HCT116 (cell line): ENCODE data around the gene DTWD2. TPM values are rescaled to one million over a fixed set of nuclear protein-coding genes. Genes with fewer than 3 reads are reported as not detected.
A peak's percentile ranks its signal among the peaks of the same experiment; 100 is the strongest.

Experiments
- CBX3 ChIP-seq: IDR thresholded peaks from 2 replicates; pipeline ENCODE4 v1.6.1; 2012; ENCODE audit warnings: low read depth
- CEBPB ChIP-seq: IDR thresholded peaks from 2 replicates; pipeline ENCODE4 v1.6.1; 2012; ENCODE audit warnings: low read depth
- EZH2 ChIP-seq: fragments of 200-600 bp; sonication (generic); IDR thresholded peaks from 2 replicates; pipeline ENCODE4 v1.6.1; 2017; ENCODE audit warnings: antibody characterized with exemption, mixed run types
- POLR2A ChIP-seq: IDR thresholded peaks from 2 replicates; pipeline ENCODE4 v1.7.0; 2011; ENCODE audit warnings: borderline replicate concordance; ENCODE audit not compliant: insufficient read depth, insufficient read length; ENCODE audit errors: extremely low read depth
- POLR2AphosphoS5 ChIP-seq: IDR thresholded peaks from 2 replicates; pipeline ENCODE4 v1.6.1; 2011; ENCODE audit warnings: mild to moderate bottlenecking, low read depth, low read length, moderate library complexity
- REST ChIP-seq: IDR thresholded peaks from 2 replicates; pipeline ENCODE4 v1.6.1; 2012; ENCODE audit warnings: low read depth
- SIN3A ChIP-seq: IDR thresholded peaks from 2 replicates; pipeline ENCODE4 v1.6.1; 2012; ENCODE audit warnings: low read depth
- SP1 ChIP-seq: IDR thresholded peaks from 2 replicates; pipeline ENCODE4 v1.6.1; 2012; ENCODE audit warnings: low read depth
- SRF ChIP-seq: IDR thresholded peaks from 2 replicates; pipeline ENCODE4 v1.6.1; 2012; ENCODE audit warnings: low read depth
- TCF7L2 ChIP-seq: IDR thresholded peaks from 2 replicates; pipeline ENCODE4 v1.7.0; 2011; ENCODE audit warnings: borderline replicate concordance, inconsistent platforms; ENCODE audit not compliant: insufficient read depth, insufficient read length; ENCODE audit errors: extremely low read depth
- YY1 ChIP-seq: IDR thresholded peaks from 2 replicates; pipeline ENCODE4 v1.6.1; 2011; ENCODE audit warnings: low read length, low read depth, moderate library complexity, mild to moderate bottlenecking; ENCODE audit not compliant: insufficient replicate concordance; ENCODE audit errors: extremely low read depth
- ZBTB33 ChIP-seq: IDR thresholded peaks from 2 replicates; pipeline ENCODE4 v1.6.1; 2011; ENCODE audit warnings: mild to moderate bottlenecking, low read length, moderate library complexity; ENCODE audit not compliant: insufficient replicate concordance; ENCODE audit errors: extremely low read depth
- ZNF274 ChIP-seq: fragments of 200-500 bp; sonication (Bioruptor generic); IDR thresholded peaks from 2 replicates; pipeline ENCODE4 v1.6.1; 2014; ENCODE audit warnings: mild to moderate bottlenecking, low read depth, low read length, inconsistent platforms
- total RNA-seq: library from RNA; stranded (reverse); gene quantifications from one replicate; pipeline ENCODE4 v1.2.1, GENCODE V29; 2021; ENCODE audit not compliant: unreplicated experiment

DTWD2 gene
- total RNA-seq, 1 experiment from 2014 or later = 5.2 TPM

- TF ChIP-seq ZBTB33 = no peak
- TF ChIP-seq POLR2AphosphoS5 = no peak
- TF ChIP-seq EZH2 = no peak
- no peak for TF ChIP-seq POLR2A
- TF ChIP-seq YY1 = no peak
- TF ChIP-seq REST = no peak
- TF ChIP-seq CEBPB = peak; percentile 39; the same call in 1 of the 2 replicates
- peak; percentile 74 for TF ChIP-seq CBX3
- peak; percentile 74 for TF ChIP-seq SP1
- no peak for TF ChIP-seq ZNF274
- TF ChIP-seq TCF7L2 = no peak
- peak; percentile 73 for TF ChIP-seq SRF
- 0 out of 2 replicates have a peak, but pooled peaks have one; percentile 27 for TF ChIP-seq SIN3A
Observed at GRCh38 chr5:119036101-119036762, 47.9 kb upstream of the DTWD2 start (continued).
